Stimulated activated naive CD8-positive, alpha-beta T cell treated with anti-CD3 and anti-CD28 coated beads, Interleukin-15, amount 100 ng/mL, for 72 hours (primary cell): ENCODE measurements around the gene PMM2.
"Not testable (repeated sequence)": the region's sequence is repeated elsewhere in the genome, so short reads cannot be mapped to it uniquely, and the experiment has no call there.

Experiments
- ATAC-seq: fragments of 150-1000 bp; cut with Tn5 transposase; 2 replicates; pipeline ENCODE4 v1.10.0; 2021; ENCODE audit warnings: mild to moderate bottlenecking, moderate library complexity
- DNase-seq, 2 donors: peaks; one replicate each; pipeline ENCODE4 v3.0.0; 2021 to 2022
- H3K27ac Mint-ChIP-seq, 2 donors: one replicate each; pipeline ENCODE4 v1.8.0; 2022; ENCODE audit warnings: mild to moderate bottlenecking in 2 of 2, mixed read lengths in 2 of 2, moderate library complexity in 2 of 2
- H3K27me3 Mint-ChIP-seq: one replicate; pipeline ENCODE4 v1.8.0; 2022; ENCODE audit warnings: mixed read lengths
- H3K4me1 Mint-ChIP-seq: one replicate; pipeline ENCODE4 v1.8.0; 2022; ENCODE audit warnings: mild to moderate bottlenecking, mixed read lengths
- H3K4me3 Mint-ChIP-seq, 2 donors: one replicate each; pipeline ENCODE4 v1.8.0; 2022; ENCODE audit warnings: mild to moderate bottlenecking in 2 of 2, mixed read lengths in 2 of 2, moderate library complexity in 1 of 2
- H3K9me3 Mint-ChIP-seq, 2 donors: one replicate each; pipeline ENCODE4 v1.8.0; 2022; ENCODE audit warnings: mixed read lengths in 2 of 2

PMM2 gene

DNA sequence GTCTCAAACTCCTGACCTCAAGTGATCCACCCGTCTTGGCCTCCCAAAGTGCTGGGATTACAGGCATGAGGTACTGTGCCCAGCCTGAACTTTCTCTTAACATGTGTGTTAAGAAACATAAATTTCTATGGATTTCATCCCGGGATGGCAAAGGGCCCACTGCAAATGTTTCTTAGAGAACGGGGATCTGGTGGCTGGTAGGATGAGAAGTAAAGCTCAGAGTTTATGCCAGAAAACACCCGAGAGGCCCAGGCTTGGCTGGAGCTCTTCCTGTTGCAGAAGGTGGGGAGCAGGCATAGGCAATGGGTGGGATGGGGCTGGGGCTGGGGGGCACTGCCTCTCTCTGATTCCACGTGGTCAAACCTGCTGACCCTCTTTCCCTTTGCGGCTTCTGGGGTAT is 76.7 kb downstream of the PMM2 start:
- DNase-seq (no peak), ATAC-seq (no peak)
- Mint-ChIP-seq H3K4me3 (peak overlapping the region in 1 of 2 donors; percentile 24), H3K27me3 (no peaks in the 10 kb centered on the region), H3K4me1 (peaks cover 34% of the 10 kb centered on the region), H3K27ac (peak overlapping the region; percentile 86 to 87), H3K9me3 (no peaks in the 10 kb centered on the region)

DNA sequence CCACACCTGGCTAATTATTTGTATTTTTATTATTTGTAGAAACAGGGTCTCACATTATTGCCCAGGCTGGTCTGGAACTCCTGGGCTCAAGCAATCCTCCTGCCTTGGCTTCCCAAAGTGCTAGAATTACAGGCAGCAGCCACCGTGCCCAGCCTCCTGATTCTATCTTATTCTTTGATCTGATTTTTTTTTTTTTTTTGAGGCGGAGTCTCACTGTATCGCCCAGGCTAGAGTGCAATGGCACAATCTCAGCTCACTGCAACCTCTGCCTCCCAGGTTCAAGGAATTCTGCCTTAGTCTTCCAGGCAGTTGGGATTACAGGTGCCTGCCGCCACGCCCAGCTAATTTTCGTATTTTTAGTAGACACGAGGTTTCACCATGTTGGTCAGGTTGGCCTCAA is 77.7 kb downstream of the PMM2 start:
- peaks cover 30% of the 10 kb centered on the region for H3K4me1 Mint-ChIP-seq
- DNase-seq, H3K27ac Mint-ChIP-seq, ATAC-seq, H3K4me3 Mint-ChIP-seq, H3K27me3 Mint-ChIP-seq, H3K9me3 Mint-ChIP-seq: not testable (repeated sequence)

DNA sequence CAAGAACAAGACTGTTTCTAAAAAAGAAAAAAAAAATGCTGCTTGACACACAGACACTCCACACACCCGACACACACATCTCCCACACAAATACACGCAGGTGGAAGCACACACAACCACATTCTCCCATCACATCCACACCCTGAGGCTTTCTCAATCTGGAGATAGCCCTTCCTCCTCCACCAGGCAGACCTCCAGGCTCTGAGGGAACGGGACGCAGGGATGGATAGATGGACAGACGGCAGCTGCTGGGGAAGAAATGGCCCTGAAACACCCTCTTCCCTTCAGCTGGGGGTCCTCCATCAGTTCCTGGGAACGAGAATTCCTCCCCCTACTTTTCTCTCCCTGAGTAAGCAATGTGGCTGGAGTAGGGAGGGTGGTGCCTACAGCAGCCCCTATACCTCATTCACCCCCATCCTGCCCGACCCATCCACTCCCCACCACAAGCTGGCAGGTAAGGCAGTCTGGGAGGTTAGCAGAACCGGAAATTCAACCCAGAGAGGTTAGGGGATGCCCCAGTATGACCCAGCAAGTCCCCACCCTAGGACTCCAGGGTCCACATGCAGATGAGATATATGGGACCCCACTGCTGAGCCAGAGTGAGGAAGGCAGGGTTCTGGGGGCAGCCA is 80.4 kb downstream of the PMM2 start:
- Mint-ChIP-seq H3K27ac (no peak overlapping the region), H3K27me3 (no peaks in the 10 kb centered on the region), H3K4me1 (peaks cover 19% of the 10 kb centered on the region), H3K4me3 (no peak overlapping the region), H3K9me3 (no peaks in the 10 kb centered on the region)
- no peak for DNase-seq
- peak; percentile 52 for ATAC-seq

DNA sequence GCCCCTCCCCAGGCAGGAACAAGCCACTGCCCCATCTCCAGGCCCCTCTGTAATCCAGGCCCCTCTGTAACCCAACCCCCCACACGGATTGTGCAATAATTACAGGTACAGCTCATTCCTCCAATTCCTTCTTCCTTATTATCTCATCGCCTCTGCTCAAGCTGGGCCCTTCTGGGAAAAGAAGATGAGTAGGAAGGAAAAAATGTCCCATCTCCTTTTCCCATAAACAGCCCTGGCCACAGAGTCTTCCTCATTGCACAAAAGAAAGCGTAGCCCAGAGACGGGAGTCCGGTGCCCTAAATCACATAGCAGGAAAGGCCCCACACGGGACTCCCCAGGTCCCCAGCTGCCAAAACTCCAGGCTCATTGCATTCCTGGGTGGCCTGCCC is 80.9 kb downstream of the PMM2 start:
- no peak overlapping the region for H3K27ac Mint-ChIP-seq
- H3K4me1 Mint-ChIP-seq = peaks cover 19% of the 10 kb centered on the region
- H3K4me3 Mint-ChIP-seq = no peak overlapping the region
- ATAC-seq (no peak), DNase-seq (no peak)
- no peaks in the 10 kb centered on the region for H3K9me3 Mint-ChIP-seq
- no peaks in the 10 kb centered on the region for H3K27me3 Mint-ChIP-seq

DNA sequence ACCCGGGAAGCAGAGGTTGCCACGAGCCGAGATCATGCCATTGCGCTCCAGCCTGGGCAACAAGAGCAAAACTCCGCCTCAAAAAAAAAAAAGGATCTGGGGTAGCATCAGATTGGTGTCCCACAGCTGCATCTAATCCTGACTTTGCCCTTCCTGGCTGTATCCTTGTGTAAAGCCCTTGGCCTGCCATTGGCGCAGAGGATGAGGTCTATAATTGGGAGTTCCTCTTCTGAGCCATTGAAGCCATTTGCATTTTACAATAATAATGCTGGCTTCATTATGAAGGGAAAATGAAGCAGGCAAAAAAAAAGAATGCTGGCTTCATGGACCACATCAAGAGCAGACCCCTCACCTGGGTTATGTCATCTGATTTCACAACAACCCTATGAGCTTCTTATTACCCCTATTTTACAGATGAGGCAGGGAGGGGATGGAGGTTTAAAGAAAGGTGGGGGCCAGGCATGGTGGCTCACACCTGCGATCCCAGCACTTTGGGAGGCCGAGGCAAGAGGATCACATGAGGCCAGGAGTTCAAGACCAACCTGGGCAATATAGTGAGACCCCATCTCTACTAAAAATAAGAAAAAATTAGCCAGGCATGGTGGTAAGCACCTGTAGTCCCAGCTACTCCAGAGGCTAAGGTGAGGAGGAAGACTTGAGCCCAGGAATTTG is 83.3 kb downstream of the PMM2 start:
- peaks cover 12% of the 10 kb centered on the region for H3K27me3 Mint-ChIP-seq
- no peaks in the 10 kb centered on the region for H3K9me3 Mint-ChIP-seq
- peak overlapping the region in 1 of 2 donors; percentile 6 for H3K27ac Mint-ChIP-seq
- no peak for ATAC-seq
- DNase-seq = no peak
- H3K4me1 Mint-ChIP-seq = peaks cover 31% of the 10 kb centered on the region
- no peak overlapping the region for H3K4me3 Mint-ChIP-seq

DNA sequence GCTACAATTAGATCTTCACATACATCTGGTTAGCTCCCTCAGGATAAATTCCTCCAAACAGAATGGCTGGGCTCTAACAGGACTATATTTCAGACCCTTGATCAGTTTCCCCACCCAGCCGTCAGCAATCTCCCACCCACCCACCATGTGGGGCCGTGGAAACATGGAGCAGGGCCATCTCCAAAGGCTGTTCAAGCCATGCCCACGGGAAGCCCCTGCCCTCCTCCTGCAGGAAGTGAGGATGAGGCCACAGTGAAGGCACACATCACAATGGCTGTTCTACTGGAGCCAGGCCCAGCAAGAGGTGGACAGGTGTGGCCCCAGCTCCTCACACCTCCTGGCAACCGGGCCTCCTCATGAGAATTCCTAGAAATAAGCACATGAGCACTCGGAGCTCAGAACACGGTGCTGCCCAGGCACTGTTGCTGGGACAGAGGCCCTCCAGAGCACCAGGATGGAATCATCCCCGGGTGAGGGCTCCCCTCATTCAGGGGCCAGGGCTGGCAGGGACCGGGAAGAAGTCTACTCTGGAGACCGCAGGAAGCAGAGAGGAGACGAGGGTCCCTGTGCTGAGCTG is 84.5 kb downstream of the PMM2 start, which contains the start of gene LITAFD:
TSS of gene LITAFD (plus strand) at position 311 of the 577 bp plus-strand sequence. CDS start 2,005 bp downstream, outside the sequence.
- Mint-ChIP-seq H3K4me1 (peaks cover 37% of the 10 kb centered on the region), H3K27ac (peak within 1 kb of the TSS in 1 of 2 donors; percentile 83), H3K27me3 (peaks cover 17% of the 10 kb centered on the region), H3K4me3 (no peak within 1 kb of the TSS), H3K9me3 (no peaks in the 10 kb centered on the region)
- no peak for DNase-seq
- no peak for ATAC-seq

DNA sequence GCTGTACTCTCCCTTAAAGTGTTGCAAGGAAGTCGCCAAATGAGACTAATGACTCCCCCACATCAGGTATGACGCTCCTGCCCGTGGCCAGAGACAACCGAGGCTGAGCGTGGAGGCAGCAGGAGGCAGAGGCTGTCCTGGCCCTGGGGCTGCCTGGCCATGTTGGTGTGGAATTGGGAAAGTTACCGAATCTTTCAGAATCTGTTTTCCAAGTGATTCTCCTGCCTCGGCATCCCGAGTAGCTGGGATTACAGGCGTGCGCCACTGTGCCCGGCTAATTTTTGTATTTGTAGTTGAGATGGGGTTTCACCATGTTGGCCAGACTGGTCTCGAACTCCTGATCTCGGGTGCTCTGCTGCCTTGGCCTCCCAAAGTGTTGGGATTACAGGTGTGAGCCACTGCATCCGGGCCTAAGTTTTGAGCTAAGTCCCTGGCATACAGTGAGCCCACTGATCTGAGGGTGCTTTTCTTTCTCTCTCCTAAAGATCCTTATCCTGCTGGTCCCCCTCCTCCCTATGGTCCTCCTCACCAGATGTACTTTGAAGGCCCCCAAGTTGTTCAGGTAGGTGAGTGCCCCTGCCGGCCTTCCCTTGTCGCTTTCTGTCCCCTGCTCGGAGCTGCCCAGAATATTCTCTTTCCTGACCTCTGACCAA is 85.2 kb downstream of the PMM2 start:
- no peaks in the 10 kb centered on the region for H3K9me3 Mint-ChIP-seq
- peak overlapping the region in 1 of 2 donors; percentile 83 for H3K27ac Mint-ChIP-seq
- peaks cover 35% of the 10 kb centered on the region for H3K4me1 Mint-ChIP-seq
- ATAC-seq = no peak
- no peak for DNase-seq
- H3K4me3 Mint-ChIP-seq = no peak overlapping the region
- H3K27me3 Mint-ChIP-seq = peaks cover 17% of the 10 kb centered on the region

DNA sequence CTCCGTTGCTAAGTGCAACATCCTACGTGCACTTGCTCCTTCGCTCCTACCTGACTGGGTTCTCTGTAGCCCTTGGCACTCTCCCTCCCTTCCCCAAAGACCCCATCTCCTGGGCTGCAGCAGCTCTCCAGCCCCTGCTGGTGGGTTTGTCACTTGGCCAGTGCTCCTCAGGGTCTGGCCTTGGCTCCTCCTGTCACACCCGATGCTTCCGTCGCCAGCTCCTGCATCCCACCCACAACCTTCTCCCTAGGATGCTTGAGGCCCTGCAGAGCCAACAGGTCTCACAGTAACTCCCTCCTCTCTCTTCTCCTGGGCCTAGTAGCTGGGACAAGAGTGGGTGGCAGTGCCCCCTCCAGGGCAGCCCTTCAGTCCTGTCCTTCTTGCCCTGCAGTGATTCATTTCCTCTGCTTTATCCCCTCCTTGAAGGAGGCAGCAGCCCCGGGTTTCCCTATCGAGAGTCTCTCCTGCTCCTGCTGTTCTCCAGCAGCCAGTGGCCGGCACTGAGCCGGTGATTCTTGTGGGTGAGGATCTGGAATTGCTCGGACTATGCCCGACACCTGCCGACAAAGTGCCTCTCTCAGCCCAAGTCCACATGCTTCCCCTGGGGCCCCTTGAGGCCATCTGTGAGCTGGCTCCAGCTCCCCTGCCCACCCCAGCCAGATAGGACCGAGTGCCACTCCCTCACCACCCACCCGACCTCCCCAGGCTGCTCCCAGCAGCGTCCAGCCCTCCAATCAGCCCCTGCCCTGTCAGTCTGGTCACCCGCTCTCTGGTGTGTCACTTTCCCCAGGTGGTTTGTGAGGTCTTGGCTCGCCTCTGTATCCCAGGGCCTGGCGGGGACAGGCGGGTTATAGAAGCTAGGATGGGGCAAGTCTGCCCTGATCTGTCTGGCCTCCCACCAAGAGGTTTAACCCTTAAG is 88.3 kb downstream of the PMM2 start:
- H3K27me3 Mint-ChIP-seq = peaks cover 17% of the 10 kb centered on the region
- H3K9me3 Mint-ChIP-seq = no peaks in the 10 kb centered on the region
- H3K4me3 Mint-ChIP-seq = peak overlapping the region in 1 of 2 donors; percentile 38
- DNase-seq (no peak), ATAC-seq (peak; percentile 22)
- H3K27ac Mint-ChIP-seq = peak overlapping the region in 1 of 2 donors; percentile 95
- peaks cover 18% of the 10 kb centered on the region for H3K4me1 Mint-ChIP-seq

DNA sequence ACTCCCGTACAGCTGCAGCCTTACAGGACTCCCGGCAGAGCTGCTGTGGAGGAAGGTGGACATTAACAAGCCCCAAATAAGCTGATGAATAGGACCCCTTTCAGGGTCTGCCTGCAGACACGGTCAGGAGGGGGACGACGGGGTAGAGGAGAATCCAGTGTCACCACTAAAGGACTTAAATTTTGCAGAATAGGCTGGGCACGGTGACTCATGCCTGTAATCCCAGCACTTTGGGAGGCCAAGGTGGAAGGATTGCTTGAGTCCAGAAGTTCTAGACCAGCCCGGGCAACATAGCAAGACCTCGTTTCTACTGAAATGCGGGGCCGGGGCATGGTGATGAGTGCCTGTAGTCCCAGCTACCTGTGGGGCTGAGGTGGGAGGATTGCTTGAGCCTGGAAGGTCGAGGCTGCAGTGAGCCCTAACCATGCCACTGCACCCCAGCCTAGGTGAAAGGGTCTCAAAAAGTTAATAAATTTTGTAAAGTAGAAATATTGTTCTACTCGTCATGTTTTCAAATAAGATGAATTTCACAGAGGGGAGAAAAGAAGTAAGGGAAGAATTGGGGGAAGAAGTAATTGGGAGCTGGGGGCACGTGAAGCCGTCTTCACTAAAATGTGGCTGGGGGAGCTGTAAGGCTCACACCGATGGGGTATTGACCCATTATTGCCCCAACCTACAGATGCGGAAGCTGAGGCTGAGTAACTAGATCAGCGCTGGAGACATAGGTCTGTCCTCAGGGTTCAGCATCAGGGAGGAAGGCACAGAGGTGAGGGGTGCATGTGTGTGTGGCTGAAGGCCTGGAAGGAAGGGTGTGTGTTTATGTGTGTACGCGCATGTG is 89.2 kb downstream of the PMM2 start:
- DNase-seq (no peak), ATAC-seq (peak; percentile 4)
- Mint-ChIP-seq H3K9me3 (no peaks in the 10 kb centered on the region), H3K27me3 (peaks cover 17% of the 10 kb centered on the region), H3K4me1 (peaks cover 22% of the 10 kb centered on the region), H3K27ac (peak overlapping the region in 1 of 2 donors; percentile 84), H3K4me3 (no peak overlapping the region)

DNA sequence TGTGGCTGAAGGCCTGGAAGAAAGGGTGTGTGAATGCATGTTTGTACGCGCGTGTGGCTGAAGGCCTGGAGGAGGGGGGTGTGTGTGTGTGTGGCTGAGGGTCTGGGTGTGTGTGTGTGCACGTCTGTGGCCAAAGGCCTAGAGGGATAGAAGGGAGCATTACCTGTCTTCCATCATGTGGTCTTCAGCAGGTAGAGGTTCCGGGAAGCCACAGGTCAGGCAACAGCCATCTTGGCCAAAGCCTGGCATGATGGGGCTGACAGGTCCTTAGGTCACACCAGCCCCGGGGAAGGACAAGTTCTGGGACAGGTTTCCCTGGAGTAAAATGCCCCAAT is 89.8 kb downstream of the PMM2 start:
- no peaks in the 10 kb centered on the region for H3K9me3 Mint-ChIP-seq
- H3K27ac Mint-ChIP-seq = peak overlapping the region in 1 of 2 donors; percentile 84
- peaks cover 24% of the 10 kb centered on the region for H3K4me1 Mint-ChIP-seq
- no peak for ATAC-seq
- no peak for DNase-seq
- H3K4me3 Mint-ChIP-seq = no peak overlapping the region
- peaks cover 17% of the 10 kb centered on the region for H3K27me3 Mint-ChIP-seq

DNA sequence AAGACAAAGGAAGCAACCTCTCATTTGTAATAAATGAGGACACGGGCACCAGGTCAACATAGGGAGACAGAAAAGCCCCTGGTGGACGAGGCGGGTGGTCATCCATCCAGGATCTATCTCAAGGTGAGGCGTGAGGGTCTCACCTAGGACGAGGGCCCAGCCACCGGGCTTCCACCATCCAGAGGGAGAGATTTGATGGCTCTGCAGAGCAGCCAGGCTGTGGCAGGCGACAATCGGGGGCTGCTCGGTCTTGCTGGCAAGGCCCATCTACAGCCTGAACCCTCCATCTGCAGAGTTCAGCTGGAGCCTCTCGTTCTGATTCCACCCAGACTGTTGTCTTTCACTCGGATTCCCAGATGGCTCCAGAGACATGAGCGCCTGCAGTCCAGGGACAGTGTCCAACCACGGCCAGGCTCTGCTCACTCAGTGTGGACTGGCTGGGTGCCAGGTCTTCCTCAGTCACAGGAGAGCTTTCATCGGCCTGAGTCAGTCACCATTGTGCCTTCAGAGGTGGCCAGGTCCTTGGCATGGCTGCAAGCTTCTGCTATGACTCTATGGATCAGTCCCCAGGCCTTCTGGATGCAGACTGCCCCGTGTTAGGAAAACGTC is 90.4 kb downstream of the PMM2 start:
- Mint-ChIP-seq H3K4me1 (peaks cover 24% of the 10 kb centered on the region), H3K27ac (peak overlapping the region in 1 of 2 donors; percentile 70), H3K9me3 (no peaks in the 10 kb centered on the region), H3K27me3 (peaks cover 17% of the 10 kb centered on the region), H3K4me3 (no peak overlapping the region)
- DNase-seq (no peak), ATAC-seq (no peak)

DNA sequence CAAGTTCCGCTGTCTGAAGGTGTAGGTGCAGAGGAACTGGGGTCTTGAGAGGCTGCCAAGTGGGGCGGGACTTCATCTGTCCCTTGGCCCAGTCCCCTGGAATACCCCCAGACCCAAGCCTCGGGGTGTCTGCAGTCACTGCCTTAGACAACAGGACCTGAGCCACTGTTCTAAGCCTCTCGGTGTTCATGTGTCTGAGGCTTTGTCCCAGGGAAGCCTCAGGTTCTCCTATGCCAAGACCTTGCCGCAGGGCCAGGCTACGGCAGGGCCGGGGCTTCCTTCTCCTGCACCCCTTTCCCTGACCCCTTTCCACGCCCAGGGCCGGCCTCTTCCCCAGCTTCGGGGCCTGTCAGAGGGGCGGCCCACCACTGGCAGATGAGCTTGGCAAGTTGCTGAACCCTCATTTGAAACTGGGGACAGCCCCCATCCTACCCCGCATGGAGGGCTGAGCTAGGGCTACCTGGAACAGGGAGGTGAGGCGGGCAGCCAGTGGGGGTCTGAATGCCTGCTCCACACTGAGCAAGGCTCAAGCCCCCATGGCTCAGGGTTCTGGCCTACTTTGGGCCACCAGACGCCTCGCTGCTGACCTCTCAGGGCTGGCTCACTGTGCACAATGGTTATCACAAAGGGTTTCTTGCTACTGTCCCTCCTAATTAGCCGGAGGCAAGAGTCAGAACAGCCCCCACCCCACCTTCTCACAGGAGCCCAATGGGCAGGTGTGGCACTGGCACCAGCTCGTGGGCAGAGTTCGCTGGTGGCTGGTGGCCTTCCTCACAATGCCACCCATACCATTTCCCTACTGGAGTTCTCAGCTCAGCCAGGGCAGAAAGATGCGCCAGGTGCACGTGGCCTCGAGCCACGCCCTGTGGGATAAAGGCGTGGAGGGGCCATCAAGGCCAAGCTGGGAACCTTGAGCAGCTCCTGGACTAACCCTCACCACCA is 91.6 kb downstream of the PMM2 start:
- Mint-ChIP-seq H3K9me3 (no peaks in the 10 kb centered on the region), H3K27ac (peak overlapping the region in 1 of 2 donors; percentile 74), H3K27me3 (peaks cover 17% of the 10 kb centered on the region), H3K4me3 (no peak overlapping the region), H3K4me1 (peaks cover 24% of the 10 kb centered on the region)
- peak; percentile 10 for ATAC-seq
- no peak for DNase-seq

DNA sequence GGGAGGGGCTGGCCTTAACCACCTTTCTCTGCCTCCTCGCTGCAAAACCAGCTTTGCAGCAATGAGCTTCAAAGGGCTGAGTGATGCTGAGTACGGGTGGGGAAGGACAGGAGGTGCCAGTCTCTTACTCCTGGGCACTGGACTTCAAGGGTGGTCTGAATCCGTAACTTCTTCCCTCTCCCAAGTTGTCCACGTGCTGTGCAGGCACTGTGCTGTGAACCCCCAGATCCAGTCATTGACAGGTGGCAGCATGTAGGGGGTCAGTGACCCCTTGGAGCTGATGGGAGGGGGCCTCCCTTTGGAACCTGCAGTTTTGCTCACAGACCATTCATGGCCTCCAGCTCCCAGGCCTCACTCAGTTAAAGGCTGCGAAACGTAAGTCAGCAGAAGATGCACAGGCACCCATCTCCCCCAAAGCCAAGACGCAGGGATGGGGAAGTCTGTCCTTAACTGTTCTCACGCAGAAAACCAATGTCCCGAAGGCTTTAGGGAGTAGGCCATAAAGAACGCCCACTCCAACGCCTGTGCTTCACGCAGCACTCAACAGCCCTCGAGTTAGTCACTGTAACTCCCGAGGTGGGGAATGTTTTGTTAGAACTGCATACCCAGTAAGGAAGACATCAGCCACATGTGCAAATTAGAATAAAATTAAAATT is 92.4 kb downstream of the PMM2 start:
- Mint-ChIP-seq H3K4me3 (no peak overlapping the region), H3K4me1 (peaks cover 21% of the 10 kb centered on the region), H3K27me3 (peaks cover 15% of the 10 kb centered on the region), H3K9me3 (no peaks in the 10 kb centered on the region), H3K27ac (no peak overlapping the region)
- ATAC-seq = no peak
- no peak for DNase-seq
